Adipocyte (in vitro differentiated cells): ENCODE data around the gene SORCS1.

Experiments used
- DNase-seq: peaks from one replicate; pipeline ENCODE4 v3.0.0-alpha.2; 2015; ENCODE audit warnings: low read depth
- H3K27me3 ChIP-seq: replicated peaks from 2 replicates; pipeline ENCODE4 v1.7.0; 2013; ENCODE audit warnings: mild to moderate bottlenecking, low read length, moderate library complexity; ENCODE audit not compliant: control insufficient read depth, insufficient read depth
- H3K36me3 ChIP-seq: 2 replicates; pipeline ENCODE4 v1.7.0; 2013; ENCODE audit warnings: low read length, mild to moderate bottlenecking, moderate library complexity; ENCODE audit not compliant: control insufficient read depth, insufficient read depth, severe bottlenecking
- H3K4me1 ChIP-seq: 2 replicates; pipeline ENCODE4 v1.7.0; 2013; ENCODE audit warnings: mild to moderate bottlenecking, low read length, moderate library complexity; ENCODE audit not compliant: control insufficient read depth, insufficient read depth
- H3K4me3 ChIP-seq: 2 replicates; pipeline ENCODE4 v1.7.0; 2013; ENCODE audit warnings: mild to moderate bottlenecking, low read length, moderate library complexity
- H3K9ac ChIP-seq: 2 replicates; pipeline ENCODE4 v1.7.0; 2013; ENCODE audit warnings: mild to moderate bottlenecking, low read length, moderate library complexity
- H3K9me3 ChIP-seq: 2 replicates; pipeline ENCODE4 v1.7.0; 2013; ENCODE audit warnings: mild to moderate bottlenecking, low read length, moderate library complexity; ENCODE audit not compliant: control insufficient read depth

Gene SORCS1

DNA sequence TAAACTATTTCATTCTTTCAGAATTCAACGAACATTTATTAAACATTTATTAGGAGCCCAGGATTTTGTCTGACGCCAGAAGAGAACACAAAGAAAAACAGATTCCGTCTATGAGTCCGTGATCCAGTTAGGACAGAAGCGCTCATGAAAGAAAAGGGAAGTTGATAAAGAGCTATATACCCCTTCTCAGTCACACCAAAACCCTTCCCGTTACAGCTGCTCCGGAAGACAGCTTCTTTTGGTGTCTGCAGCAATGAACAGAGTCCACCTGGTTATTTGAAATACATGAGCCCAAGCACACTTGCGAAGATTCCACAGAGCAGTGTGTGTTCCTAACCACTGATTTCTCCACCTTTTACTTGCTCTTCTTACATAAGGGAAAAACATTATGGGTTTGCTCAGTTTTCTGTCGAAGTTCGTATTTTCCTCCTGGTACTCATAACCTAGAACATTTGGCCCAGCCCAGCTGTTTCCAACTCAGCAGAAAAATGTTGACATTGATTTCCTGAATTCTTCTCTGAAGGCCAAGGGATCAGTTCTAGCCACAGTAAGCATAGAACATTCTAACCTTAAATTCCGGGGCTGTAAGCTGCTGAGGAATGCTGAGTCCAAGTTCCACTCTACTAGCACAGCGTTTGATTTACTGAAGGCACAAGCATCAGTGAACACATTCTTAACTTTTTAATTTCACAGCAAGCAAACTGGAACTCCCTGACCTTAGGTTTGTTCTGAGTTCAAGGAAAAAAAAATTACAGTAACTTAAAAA lies 206.5 kb downstream of the SORCS1 start:
- H3K4me3 ChIP-seq: no peak overlapping the region
- H3K9ac ChIP-seq: no peak overlapping the region
- no peaks in the 10 kb centered on the region for H3K36me3 ChIP-seq
- no peak for DNase-seq
- H3K27me3 ChIP-seq: no peaks in the 10 kb centered on the region
- H3K9me3 ChIP-seq: no peaks in the 10 kb centered on the region
- H3K4me1 ChIP-seq: peaks cover 9% of the 10 kb centered on the region

DNA sequence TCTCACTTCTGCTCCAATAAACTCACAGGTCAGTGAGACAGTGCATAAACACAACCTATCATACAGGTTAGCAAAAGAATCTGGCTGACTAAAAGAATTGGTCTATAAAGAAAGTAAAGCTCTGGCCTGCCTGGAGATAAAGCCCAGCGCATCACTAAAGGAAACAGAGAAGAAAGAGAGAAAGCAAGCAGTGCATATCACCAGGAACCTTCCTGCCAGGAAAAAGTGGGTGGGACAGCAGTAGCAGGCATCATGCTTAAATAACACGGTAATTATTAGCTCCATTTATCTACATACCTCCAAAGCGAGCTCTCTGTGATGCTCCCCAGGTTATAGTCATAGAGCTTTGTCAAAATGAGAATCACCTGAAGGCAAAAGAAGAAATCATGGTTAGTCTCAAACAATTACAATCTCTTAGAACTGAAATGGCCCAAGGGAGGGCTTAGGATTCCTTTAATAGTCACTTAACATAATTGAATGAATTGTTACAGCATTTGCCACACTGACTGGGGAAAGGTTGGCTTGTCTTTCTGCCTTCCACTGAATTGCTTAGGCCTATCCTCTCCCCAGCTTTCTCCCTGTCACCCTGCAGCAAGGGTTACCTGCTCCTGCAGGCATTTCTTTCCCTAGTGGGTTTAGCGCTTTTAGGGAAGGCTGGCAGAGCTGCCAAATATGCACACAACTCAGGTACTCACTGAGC lies 208.1 kb downstream of the SORCS1 start:
- Histone ChIP-seq H3K4me3 (no peak overlapping the region), H3K27me3 (no peaks in the 10 kb centered on the region), H3K4me1 (peaks cover 9% of the 10 kb centered on the region), H3K9ac (no peak overlapping the region), H3K36me3 (no peaks in the 10 kb centered on the region), H3K9me3 (no peaks in the 10 kb centered on the region)
- DNase-seq: no peak

DNA sequence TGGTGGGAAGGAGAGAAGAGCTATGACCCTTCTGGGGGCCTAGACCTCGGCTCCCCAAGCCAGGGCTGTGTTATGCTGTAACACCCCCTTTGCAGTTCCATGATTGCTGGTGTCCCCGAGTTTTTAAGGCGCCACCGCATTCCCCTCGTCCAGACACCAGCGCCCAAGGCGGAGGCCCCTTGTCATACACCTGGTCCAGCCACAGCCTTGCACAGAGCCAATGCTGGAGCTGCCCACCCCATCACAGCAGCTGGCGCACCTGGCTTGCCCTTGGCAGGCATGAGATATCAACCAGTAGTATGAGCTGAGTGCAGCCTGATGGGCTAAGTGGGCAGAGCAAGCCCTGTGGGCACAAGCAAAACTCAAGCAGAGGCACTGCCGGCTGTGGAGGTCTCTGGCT lies 209.4 kb downstream of the SORCS1 start:
- no peak for DNase-seq
- H3K4me1 ChIP-seq: peaks cover 9% of the 10 kb centered on the region
- H3K9me3 ChIP-seq: no peaks in the 10 kb centered on the region
- H3K27me3 ChIP-seq: no peaks in the 10 kb centered on the region
- H3K9ac ChIP-seq: no peak overlapping the region
- H3K4me3 ChIP-seq: no peak overlapping the region
- H3K36me3 ChIP-seq: no peaks in the 10 kb centered on the region

DNA sequence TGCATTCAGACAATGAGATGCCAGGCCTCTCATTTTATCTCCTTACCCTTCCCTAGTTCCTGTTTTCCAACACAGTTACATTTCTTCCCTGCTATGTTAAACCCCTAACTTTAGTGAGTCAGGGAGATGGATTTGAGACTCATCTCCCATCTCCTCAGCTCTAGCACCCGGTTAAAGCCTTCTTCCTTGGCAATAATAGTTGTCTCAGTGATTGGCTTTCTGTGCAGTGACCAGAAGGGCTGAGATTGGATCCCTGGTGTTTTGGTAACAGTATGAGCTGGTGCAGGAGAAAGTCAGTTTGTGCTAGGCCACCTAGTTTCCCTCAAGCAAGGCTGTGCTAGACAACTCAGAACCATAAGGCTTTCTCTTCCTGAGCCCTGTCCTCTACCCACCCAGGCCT lies 212.5 kb downstream of the SORCS1 start:
- no peaks in the 10 kb centered on the region for H3K9me3 ChIP-seq
- no peak overlapping the region for H3K4me3 ChIP-seq

DNA sequence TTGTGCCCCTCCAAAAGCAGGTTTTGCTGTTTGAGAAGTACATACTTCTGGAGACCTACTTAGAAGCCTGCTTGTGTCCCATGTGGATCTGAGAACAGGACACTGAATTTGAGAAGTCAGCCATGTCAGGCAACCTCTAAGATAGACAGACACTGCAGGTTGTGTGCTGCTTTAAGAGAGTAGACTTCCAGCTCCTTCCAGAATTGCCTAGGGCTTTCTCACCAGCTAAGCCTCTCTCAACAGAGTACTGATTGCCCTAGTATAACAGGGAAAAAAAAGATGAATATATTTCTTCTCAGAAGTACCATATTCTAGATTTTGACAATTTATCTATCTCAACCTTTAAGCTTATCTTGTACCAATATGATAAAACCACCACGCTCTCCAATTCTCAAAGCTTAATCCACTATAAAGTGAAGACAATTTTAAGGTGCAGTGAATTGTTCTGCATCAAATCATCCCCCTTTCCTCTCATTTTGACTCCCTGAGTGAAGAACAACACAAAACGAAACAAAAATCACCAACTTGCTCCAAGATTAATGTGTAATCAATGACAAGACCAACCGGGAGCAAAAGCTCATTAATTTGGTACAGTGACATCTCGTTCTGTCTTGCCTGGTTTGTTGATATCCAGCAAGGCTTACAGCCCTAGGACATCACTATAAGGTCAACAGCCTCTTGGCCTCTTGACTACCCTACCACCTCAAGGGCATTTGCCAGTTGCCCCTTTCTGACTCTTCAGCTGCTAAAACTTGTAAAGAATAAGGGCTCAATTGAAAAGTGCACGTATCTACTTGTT lies 214.6 kb downstream of the SORCS1 start:
- no peak for DNase-seq
- H3K27me3 ChIP-seq: no peaks in the 10 kb centered on the region
- H3K36me3 ChIP-seq: no peaks in the 10 kb centered on the region
- H3K9me3 ChIP-seq: no peaks in the 10 kb centered on the region
- H3K4me3 ChIP-seq: no peak overlapping the region
- H3K4me1 ChIP-seq: no peaks in the 10 kb centered on the region
- H3K9ac ChIP-seq: no peak overlapping the region

More for the DNA sequence above, 212.5 kb downstream of the SORCS1 start:
- no peak for DNase-seq
- Histone ChIP-seq H3K4me1 (no peaks in the 10 kb centered on the region), H3K9ac (no peak overlapping the region), H3K27me3 (no peaks in the 10 kb centered on the region), H3K36me3 (no peaks in the 10 kb centered on the region)

DNA sequence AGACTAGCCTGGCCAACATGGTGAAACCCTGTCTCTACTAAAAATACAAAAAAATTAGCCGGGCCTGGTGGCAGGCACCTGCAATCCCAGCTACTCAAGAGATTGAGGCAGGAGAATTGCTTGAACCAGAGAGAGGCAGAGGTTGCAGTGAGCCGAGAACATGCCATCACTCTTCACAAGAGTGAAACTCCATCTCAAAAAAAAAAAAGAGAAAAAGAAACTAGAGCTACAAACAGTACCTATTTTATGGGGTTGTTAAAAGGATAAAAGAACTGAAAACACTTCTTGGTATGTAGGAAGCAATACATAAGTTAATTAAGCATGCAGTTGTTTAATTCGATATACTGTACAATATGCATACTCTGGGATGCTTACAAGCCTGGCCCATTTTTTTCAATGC lies 216.9 kb downstream of the SORCS1 start:
- Histone ChIP-seq H3K27me3 (no peaks in the 10 kb centered on the region), H3K9me3 (no peaks in the 10 kb centered on the region), H3K9ac (no peak overlapping the region), H3K4me3 (no peak overlapping the region), H3K4me1 (no peaks in the 10 kb centered on the region), H3K36me3 (no peaks in the 10 kb centered on the region)
- no peak for DNase-seq

DNA sequence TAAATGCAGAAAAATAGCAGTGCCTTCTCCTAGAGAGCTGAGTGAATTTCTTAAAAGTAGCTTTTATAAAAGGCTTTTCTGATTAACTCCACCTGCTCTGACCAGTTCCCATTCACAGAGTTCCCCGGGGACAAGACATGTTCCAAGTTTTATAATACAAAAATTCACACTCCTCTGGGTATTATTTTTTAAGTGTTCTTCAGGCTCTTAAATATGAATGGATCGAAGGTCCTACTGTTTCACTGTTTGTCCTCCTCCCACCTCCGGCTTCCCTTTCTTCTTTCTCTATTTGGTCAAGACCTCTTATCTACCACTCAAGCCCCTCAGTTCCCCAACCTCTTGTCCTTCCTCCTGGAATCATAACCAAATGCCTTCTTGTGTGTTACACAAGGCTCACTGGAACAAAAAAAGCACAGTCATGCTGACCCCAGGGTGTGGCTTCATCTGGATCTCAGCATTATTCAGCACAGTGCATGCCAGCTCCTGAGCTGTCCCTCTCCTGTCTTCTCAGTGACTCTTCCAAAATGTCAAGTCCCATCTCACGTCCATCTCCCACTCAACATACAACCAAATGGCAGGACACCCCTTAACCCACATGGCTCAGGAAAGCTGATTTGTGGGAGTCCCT lies 222.4 kb downstream of the SORCS1 start:
- no peak overlapping the region for H3K9ac ChIP-seq
- no peaks in the 10 kb centered on the region for H3K4me1 ChIP-seq
- no peak for DNase-seq
- no peaks in the 10 kb centered on the region for H3K27me3 ChIP-seq
- H3K4me3 ChIP-seq: no peak overlapping the region
- H3K9me3 ChIP-seq: no peaks in the 10 kb centered on the region
- no peaks in the 10 kb centered on the region for H3K36me3 ChIP-seq

DNA sequence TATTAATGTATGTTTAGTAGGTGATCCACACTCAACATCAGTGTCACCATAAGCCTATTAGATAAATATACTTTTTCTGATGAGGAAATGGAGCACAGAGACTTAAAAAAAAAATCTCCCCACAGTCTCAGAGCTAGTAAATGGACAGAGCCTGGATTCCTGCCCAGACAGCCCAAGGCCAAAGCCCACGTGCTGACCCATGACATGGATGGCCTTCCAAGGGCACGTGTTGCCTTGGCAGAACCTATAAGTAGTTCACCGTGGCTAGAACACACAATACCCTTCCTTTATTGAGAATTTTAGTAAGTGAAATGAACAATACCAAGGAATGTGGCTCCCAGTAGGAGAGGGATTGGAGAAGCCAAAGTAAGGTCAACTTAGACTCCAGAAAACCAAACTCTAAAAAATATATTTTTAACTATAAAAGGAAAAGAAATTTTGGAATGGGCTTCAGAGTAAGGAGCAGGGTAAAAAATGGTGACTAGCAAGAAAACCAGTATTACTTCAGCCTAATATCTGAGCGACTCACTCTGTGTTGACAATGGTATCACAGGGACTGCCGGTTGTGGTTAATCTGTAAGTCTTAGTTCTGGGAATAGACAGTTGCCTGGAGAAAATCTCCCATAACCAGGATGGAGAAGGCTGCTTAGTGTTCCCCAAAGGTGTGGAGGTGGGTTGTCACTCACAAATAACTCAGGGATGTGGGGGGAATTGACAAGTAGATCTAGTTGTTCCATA lies 223.0 kb downstream of the SORCS1 start:
- Histone ChIP-seq H3K9ac (no peak overlapping the region), H3K36me3 (no peaks in the 10 kb centered on the region)

DNA sequence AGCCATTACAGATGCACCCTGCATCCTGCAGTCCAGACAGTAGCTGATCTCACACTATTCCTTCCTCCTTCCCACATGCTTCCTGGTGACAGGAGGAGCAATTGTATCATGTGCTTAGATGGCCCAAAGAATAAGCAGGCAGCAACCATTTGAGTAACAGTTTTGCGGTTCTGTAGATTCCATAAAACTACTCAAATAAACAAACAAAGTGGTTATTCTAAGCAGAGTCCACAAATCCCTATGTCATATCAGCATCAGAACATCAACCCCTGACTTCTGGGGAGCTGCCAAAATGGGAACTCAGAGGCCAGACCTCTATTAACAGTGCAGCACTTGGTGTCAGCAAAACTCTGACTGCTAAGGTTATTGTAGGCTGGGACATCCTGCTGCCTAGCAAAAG lies 226.0 kb downstream of the SORCS1 start:
- H3K9me3 ChIP-seq: no peaks in the 10 kb centered on the region
- no peaks in the 10 kb centered on the region for H3K4me1 ChIP-seq
- no peak overlapping the region for H3K9ac ChIP-seq
- no peak overlapping the region for H3K4me3 ChIP-seq
- DNase-seq: no peak
- H3K36me3 ChIP-seq: no peaks in the 10 kb centered on the region
- H3K27me3 ChIP-seq: no peaks in the 10 kb centered on the region

More for the DNA sequence above, 223.0 kb downstream of the SORCS1 start:
- Histone ChIP-seq H3K27me3 (no peaks in the 10 kb centered on the region), H3K4me3 (no peak overlapping the region), H3K9me3 (no peaks in the 10 kb centered on the region), H3K4me1 (no peaks in the 10 kb centered on the region)
- DNase-seq: no peak

DNA sequence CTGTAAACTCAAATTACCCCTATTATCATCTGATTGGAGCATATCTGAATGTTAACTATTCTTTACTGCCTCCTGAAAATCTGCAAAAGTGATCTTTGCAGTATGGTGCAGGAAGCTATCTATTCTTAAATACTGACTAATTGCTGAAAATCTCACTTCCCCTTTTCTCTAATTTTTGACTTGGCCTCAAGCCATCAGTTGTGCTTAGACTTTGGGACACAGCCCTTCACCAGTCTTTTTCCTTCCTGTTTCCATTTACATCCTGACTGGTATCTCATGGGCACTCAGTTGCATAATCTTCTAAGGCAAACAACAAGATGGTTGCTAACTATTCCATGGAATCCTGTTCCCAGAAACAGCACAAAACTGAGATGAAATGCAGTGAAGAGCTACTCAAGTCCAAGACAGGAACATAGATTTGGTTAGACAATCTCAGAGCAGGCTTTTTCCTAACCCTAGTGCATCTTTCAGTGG lies 228.5 kb downstream of the SORCS1 start:
- H3K27me3 ChIP-seq: no peaks in the 10 kb centered on the region
- H3K9ac ChIP-seq: no peak overlapping the region
- H3K4me3 ChIP-seq: no peak overlapping the region
- no peaks in the 10 kb centered on the region for H3K9me3 ChIP-seq
- DNase-seq: no peak
- no peaks in the 10 kb centered on the region for H3K36me3 ChIP-seq
- no peaks in the 10 kb centered on the region for H3K4me1 ChIP-seq
